B cell (primary cell): ENCODE data around the gene TBC1D22A. TPM values are rescaled to one million over a fixed set of nuclear protein-coding genes. Genes with fewer than 3 reads are reported as not detected.

Experiments
- ATAC-seq: fragments of 200-7000 bp; cut with Tn5 transposase; one replicate; pipeline ENCODE4 v1.10.0; 2021; ENCODE audit warnings: low read depth, mild to moderate bottlenecking, moderate number of reproducible peaks, moderate library complexity
- CTCF ChIA-PET: fragments of 350-600 bp; sonication (Branson Sonifier 250); formaldehyde crosslinking; loops from one replicate; lab custom pipeline; 2021; ENCODE audit warnings: antibody characterized with exemption, inconsistent platforms; lab: Charles Lee
- POLR2A ChIA-PET: fragments of 350-600 bp; sonication (Branson Sonifier 250); formaldehyde crosslinking; loops from one replicate; lab custom pipeline; 2021; ENCODE audit warnings: antibody characterized with exemption; lab: Charles Lee
- DNase-seq: peaks from one replicate; pipeline ENCODE4 v3.0.0; 2013
- H2AFZ ChIP-seq: 2 replicates; pipeline ENCODE4 v1.6.1; 2012; ENCODE audit warnings: mild to moderate bottlenecking, low read depth, low read length; ENCODE audit not compliant: insufficient read depth, poor library complexity, severe bottlenecking
- H3K27ac ChIP-seq, 2 donors: 1 replicate in 1 of 2; 2 replicates in 1 of 2; pipeline ENCODE4 v1.5.1; 2012 to 2013; ENCODE audit warnings: low read length in 2 of 2, mild to moderate bottlenecking in 2 of 2, moderate library complexity in 1 of 2
- H3K27me3 ChIP-seq, 4 experiments: fragments of 200-600 bp in 1 of 4; sonication (generic) in 1 of 4; replicated peaks in 1 of 4; 1 replicate in 2 of 4; 2 replicates in 2 of 4; pipeline versions ENCODE4 v1.6.1 to v1.7.0; 2013 to 2016; ENCODE audit warnings: low read length in 3 of 4, mild to moderate bottlenecking in 2 of 4, mixed read lengths in 1 of 4, moderate library complexity in 1 of 4; ENCODE audit not compliant: insufficient read depth in 4 of 4, control insufficient read depth in 3 of 4; ENCODE audit errors: control extremely low read depth in 1 of 4
- H3K36me3 ChIP-seq, 2 experiments: replicated peaks in 1 of 2; 1 replicate in 1 of 2; 2 replicates in 1 of 2; pipeline versions ENCODE4 v1.6.1 to v1.7.1; 2013; ENCODE audit warnings: low read length in 1 of 2; ENCODE audit not compliant: insufficient read depth in 2 of 2, control insufficient read depth in 1 of 2; ENCODE audit errors: control extremely low read depth in 1 of 2, extremely low read depth in 1 of 2
- H3K4me1 ChIP-seq, 2 donors: fragments of 200-600 bp in 1 of 2; sonication (generic) in 1 of 2; 1 replicate in 1 of 2; 2 replicates in 1 of 2; pipeline versions ENCODE4 v1.5.1 to v1.6.1; 2013 to 2017; ENCODE audit warnings: low read length in 2 of 2; ENCODE audit not compliant: control insufficient read depth in 2 of 2, insufficient read depth in 2 of 2
- H3K4me2 ChIP-seq: replicated peaks from 2 replicates; pipeline ENCODE3; 2012; ENCODE audit warnings: mild to moderate bottlenecking, low read depth, low read length; ENCODE audit not compliant: poor library complexity, severe bottlenecking
- H3K4me3 ChIP-seq, 5 experiments: fragments of 200-600 bp in 1 of 5; sonication (generic) in 1 of 5; 1 replicate in 3 of 5; 2 replicates in 2 of 5; pipeline versions ENCODE4 v1.5.1 to v1.7.0; 2011 to 2016; ENCODE audit warnings: low read length in 4 of 5, mild to moderate bottlenecking in 4 of 5, low read depth in 2 of 5, control low read depth in 1 of 5, moderate library complexity in 1 of 5; ENCODE audit not compliant: insufficient read depth in 1 of 5; ENCODE audit errors: control extremely low read depth in 1 of 5, extremely low read depth in 1 of 5
- H3K79me2 ChIP-seq: fragments of 200-600 bp; sonication (generic); one replicate; pipeline ENCODE4 v1.6.0; 2016; ENCODE audit warnings: low read length; ENCODE audit not compliant: control insufficient read depth, insufficient read depth
- H3K9ac ChIP-seq: fragments of 200-600 bp; sonication (generic); 2 replicates; pipeline ENCODE4 v1.6.1; 2017; ENCODE audit warnings: mild to moderate bottlenecking, low read length, moderate library complexity
- H3K9me3 ChIP-seq, 3 donors: one replicate each; pipeline versions ENCODE4 v1.6.1 to v1.7.1; 2013; ENCODE audit warnings: low read length in 2 of 3; ENCODE audit not compliant: control insufficient read depth in 2 of 3, insufficient read depth in 1 of 3; ENCODE audit errors: control extremely low read depth in 1 of 3
- H4K20me1 ChIP-seq: 2 replicates; pipeline ENCODE4 v1.6.0; 2012; ENCODE audit warnings: mild to moderate bottlenecking, low read length; ENCODE audit not compliant: insufficient read depth, control insufficient read depth, poor library complexity, severe bottlenecking
- H3K27ac Mint-ChIP-seq: one replicate; pipeline ENCODE4 v1.8.0; 2021; ENCODE audit warnings: mixed read lengths
- H3K27me3 Mint-ChIP-seq: one replicate; pipeline ENCODE4 v1.8.0; 2021; ENCODE audit warnings: mixed read lengths
- H3K4me1 Mint-ChIP-seq: one replicate; pipeline ENCODE4 v1.8.0; 2021; ENCODE audit warnings: mixed read lengths
- H3K4me3 Mint-ChIP-seq: one replicate; pipeline ENCODE4 v1.8.0; 2021; ENCODE audit warnings: mixed read lengths
- H3K9me3 Mint-ChIP-seq: one replicate; pipeline ENCODE4 v1.8.0; 2022; ENCODE audit warnings: mixed read lengths; ENCODE audit not compliant: insufficient read depth
- EZH2 ChIP-seq: IDR thresholded peaks from 2 replicates; pipeline ENCODE4 v1.6.1; 2012; ENCODE audit warnings: borderline replicate concordance, low read depth, mild to moderate bottlenecking, moderate library complexity, low read length; ENCODE audit not compliant: insufficient read depth, poor library complexity, severe bottlenecking
- WGBS: methylation state at CpG from one replicate; pipeline ENCODE4 v1.1.5; 2013; ENCODE audit warnings: missing lambda C conversion rate; ENCODE audit not compliant: insufficient coverage; 5-methylcytosine and 5-hydroxymethylcytosine counted together
- intact Hi-C: fragments of 100-400 bp; cut with micrococcal nuclease; formaldehyde crosslinking; loops from one replicate; pipeline ENCODE4 v1.10.0; 2022
- polyA plus RNA-seq: library from polyadenylated mRNA; depleted of rRNA; stranded (reverse); fragments of >200 nt; gene quantifications from 2 replicates; pipeline ENCODE4 v1.2.3, GENCODE V29; 2012
- total RNA-seq, 2 donors: library from RNA; stranded (reverse); fragments of 120-200 nt in 1 of 2; gene quantifications; 1 replicate in 1 of 2; 2 replicates in 1 of 2; pipeline versions ENCODE4 v1.2.3 to v1.2.4, GENCODE V29; 2013 to 2022
- TF ChIP-seq, protein P1 (sequence below): fragments of 200-600 bp; IDR thresholded peaks from one replicate; pipeline ENCODE4 v1.8.0; 2022; ENCODE audit warnings: antibody characterized with exemption, mild to moderate bottlenecking

TBC1D22A gene
- total and polyA plus RNA-seq, 2 donors (not counting 1 experiment from before 2014, with no cell fraction given) = 73.8 to 128 TPM

- DNase-seq (no peak), ATAC-seq (no peak)
- H3K9me3 Mint-ChIP-seq = no peaks in the 10 kb centered on the region
- Histone ChIP-seq H4K20me1 (peaks cover 91% of the 10 kb centered on the region), H3K4me1 (peaks cover 19 to 22% of the 10 kb centered on the region in 2 donors), H2AFZ (no peak overlapping the region), H3K36me3 (peaks cover 3 to 70% of the 10 kb centered on the region in 2 experiments), H3K79me2 (peaks cover 82% of the 10 kb centered on the region), H3K9me3 (no peaks in the 10 kb centered on the region), H3K27me3 (no peaks in the 10 kb centered on the region), H3K27ac (no peak overlapping the region), H3K9ac (no peak overlapping the region), H3K4me3 (no peak overlapping the region), H3K4me2 (no peak overlapping the region)
- CTCF ChIA-PET = interaction anchor here (2.2 kb wide), 1 partner anchor 172 kb away, joined by 4 read pairs; no protein-coding TSS in a partner anchor
- POLR2A ChIA-PET = no interaction called here
- no peaks in the 10 kb centered on the region for H3K27me3 Mint-ChIP-seq
- no peak overlapping the region for H3K27ac Mint-ChIP-seq
- H3K4me3 Mint-ChIP-seq = no peak overlapping the region
- 95% methylated on average over 23 of the region's 24 CpGs for WGBS
- H3K4me1 Mint-ChIP-seq = peaks cover 24% of the 10 kb centered on the region
- TF ChIP-seq, protein P1, sequence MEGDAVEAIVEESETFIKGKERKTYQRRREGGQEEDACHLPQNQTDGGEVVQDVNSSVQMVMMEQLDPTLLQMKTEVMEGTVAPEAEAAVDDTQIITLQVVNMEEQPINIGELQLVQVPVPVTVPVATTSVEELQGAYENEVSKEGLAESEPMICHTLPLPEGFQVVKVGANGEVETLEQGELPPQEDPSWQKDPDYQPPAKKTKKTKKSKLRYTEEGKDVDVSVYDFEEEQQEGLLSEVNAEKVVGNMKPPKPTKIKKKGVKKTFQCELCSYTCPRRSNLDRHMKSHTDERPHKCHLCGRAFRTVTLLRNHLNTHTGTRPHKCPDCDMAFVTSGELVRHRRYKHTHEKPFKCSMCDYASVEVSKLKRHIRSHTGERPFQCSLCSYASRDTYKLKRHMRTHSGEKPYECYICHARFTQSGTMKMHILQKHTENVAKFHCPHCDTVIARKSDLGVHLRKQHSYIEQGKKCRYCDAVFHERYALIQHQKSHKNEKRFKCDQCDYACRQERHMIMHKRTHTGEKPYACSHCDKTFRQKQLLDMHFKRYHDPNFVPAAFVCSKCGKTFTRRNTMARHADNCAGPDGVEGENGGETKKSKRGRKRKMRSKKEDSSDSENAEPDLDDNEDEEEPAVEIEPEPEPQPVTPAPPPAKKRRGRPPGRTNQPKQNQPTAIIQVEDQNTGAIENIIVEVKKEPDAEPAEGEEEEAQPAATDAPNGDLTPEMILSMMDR = no peak
- no peak for TF ChIP-seq EZH2
- intact Hi-C loops = no loop called here
Observed at GRCh38 chr22:46974631-46975585, 212.5 kb downstream of the TBC1D22A start.

DNA sequence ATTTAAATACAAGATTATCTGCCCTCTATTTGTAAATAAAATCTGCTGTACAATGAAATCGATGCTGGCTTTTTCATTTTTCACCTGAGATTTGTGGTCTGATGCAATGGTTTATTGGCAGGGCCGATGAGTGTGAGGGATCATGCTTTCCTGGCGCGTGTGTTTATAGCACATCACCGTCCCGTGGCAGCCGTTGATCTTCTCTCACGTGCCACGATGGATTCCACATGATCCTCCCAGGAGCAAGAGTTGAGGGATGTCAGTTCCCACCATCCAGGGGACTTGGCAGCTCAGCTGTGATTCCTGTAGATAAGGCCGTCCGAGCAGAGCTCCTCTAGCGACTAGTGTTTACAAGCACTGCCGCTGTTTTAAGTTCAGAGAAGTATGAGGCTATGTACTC lies 213.7 kb downstream of the TBC1D22A start:
- Histone ChIP-seq H3K79me2 (peaks cover 86% of the 10 kb centered on the region), H3K4me2 (no peak overlapping the region), H3K9ac (no peak overlapping the region), H4K20me1 (peaks cover 85% of the 10 kb centered on the region), H3K4me1 (peaks cover 7 to 10% of the 10 kb centered on the region in 2 donors), H3K4me3 (no peak overlapping the region), H3K36me3 (peaks cover 3 to 78% of the 10 kb centered on the region in 2 experiments), H3K27ac (no peak overlapping the region), H2AFZ (no peak overlapping the region), H3K27me3 (no peaks in the 10 kb centered on the region), H3K9me3 (no peaks in the 10 kb centered on the region)
- H3K4me3 Mint-ChIP-seq = no peak overlapping the region
- no peaks in the 10 kb centered on the region for H3K9me3 Mint-ChIP-seq
- no peaks in the 10 kb centered on the region for H3K27me3 Mint-ChIP-seq
- peaks cover 11% of the 10 kb centered on the region for H3K4me1 Mint-ChIP-seq
- no peak for DNase-seq
- intact Hi-C loops = no loop called here
- no peak overlapping the region for H3K27ac Mint-ChIP-seq
- WGBS = 94% methylated on average over 8 of the region's 13 CpGs
- POLR2A ChIA-PET = no interaction called here
- ATAC-seq = no peak
- TF ChIP-seq, protein P1 = no peak
- TF ChIP-seq EZH2 = no peak
- CTCF ChIA-PET = interaction anchor here (2.2 kb wide), 1 partner anchor 173 kb away, joined by 4 read pairs; no protein-coding TSS in a partner anchor
